Loucy (cell line): ENCODE results near the gene C1orf94.

Experiments
- H2AFZ ChIP-seq: fragments of 200-600 bp; sonication (generic); 2 replicates; pipeline ENCODE4 v1.6.0; 2016; ENCODE audit warnings: antibody characterized with exemption, mild to moderate bottlenecking, low read length, moderate library complexity
- H3F3A ChIP-seq: fragments of 200-600 bp; 2 replicates; pipeline ENCODE4 v1.6.0; 2016; ENCODE audit warnings: antibody characterized with exemption, low read depth, mild to moderate bottlenecking
- H3K27me3 ChIP-seq: fragments of 200-600 bp; sonication (generic); 2 replicates; pipeline ENCODE4 v1.6.1; 2014; ENCODE audit warnings: low read length, mild to moderate bottlenecking; ENCODE audit not compliant: insufficient read depth, poor library complexity, severe bottlenecking
- H3K36me3 ChIP-seq: fragments of 200-600 bp; sonication (generic); 2 replicates; pipeline ENCODE4 v1.6.1; 2016; ENCODE audit warnings: low read length; ENCODE audit not compliant: insufficient read depth
- H3K4me1 ChIP-seq: fragments of 200-600 bp; sonication (generic); 2 replicates; pipeline ENCODE4 v1.5.1; 2014; ENCODE audit warnings: low read length, mild to moderate bottlenecking; ENCODE audit not compliant: insufficient read depth, poor library complexity, severe bottlenecking
- H3K4me2 ChIP-seq: fragments of 200-600 bp; sonication (generic); 2 replicates; pipeline ENCODE4 v1.6.0; 2014; ENCODE audit warnings: antibody characterized with exemption, low read length, low read depth, mild to moderate bottlenecking; ENCODE audit not compliant: poor library complexity, severe bottlenecking
- H3K4me3 ChIP-seq: fragments of 200-600 bp; sonication (generic); 2 replicates; pipeline ENCODE4 v1.5.1; 2014; ENCODE audit warnings: low read length, mild to moderate bottlenecking, mixed read lengths; ENCODE audit not compliant: poor library complexity, severe bottlenecking
- H3K79me2 ChIP-seq: fragments of 200-600 bp; sonication (generic); 2 replicates; pipeline ENCODE4 v1.6.1; 2014; ENCODE audit warnings: low read length; ENCODE audit not compliant: insufficient read depth
- H3K9ac ChIP-seq: fragments of 200-600 bp; sonication (generic); 2 replicates; pipeline ENCODE4 v1.6.0; 2014; ENCODE audit warnings: mild to moderate bottlenecking, low read depth, low read length, moderate library complexity; ENCODE audit not compliant: poor library complexity, severe bottlenecking
- H3K9me2 ChIP-seq: fragments of 200-600 bp; sonication (generic); replicated peaks from 2 replicates; pipeline ENCODE4 v1.6.1; 2016; ENCODE audit warnings: low read depth, low read length, mixed read lengths
- H3K9me3 ChIP-seq: fragments of 200-600 bp; sonication (generic); 2 replicates; pipeline ENCODE4 v1.6.1; 2014; ENCODE audit warnings: mild to moderate bottlenecking, antibody characterized with exemption, low read length, low read depth; ENCODE audit not compliant: insufficient read depth
- H4K20me1 ChIP-seq: fragments of 200-600 bp; sonication (generic); 2 replicates; pipeline ENCODE4 v1.6.0; 2014; ENCODE audit warnings: antibody characterized with exemption, low read length, mild to moderate bottlenecking; ENCODE audit not compliant: insufficient read depth, poor library complexity, severe bottlenecking
- CTCF ChIP-seq: fragments of 200-600 bp; sonication (generic); conservative IDR thresholded peaks from 2 replicates; pipeline ENCODE4 v1.5.1; 2014; ENCODE audit warnings: mild to moderate bottlenecking, antibody characterized with exemption, low read length
- EZH2phosphoT487 ChIP-seq: fragments of 200-600 bp; IDR thresholded peaks from 2 replicates; pipeline ENCODE4 v1.6.1; 2018; ENCODE audit warnings: antibody characterized with exemption, mild to moderate bottlenecking, moderate library complexity, borderline replicate concordance

The C1orf94 gene

DNA sequence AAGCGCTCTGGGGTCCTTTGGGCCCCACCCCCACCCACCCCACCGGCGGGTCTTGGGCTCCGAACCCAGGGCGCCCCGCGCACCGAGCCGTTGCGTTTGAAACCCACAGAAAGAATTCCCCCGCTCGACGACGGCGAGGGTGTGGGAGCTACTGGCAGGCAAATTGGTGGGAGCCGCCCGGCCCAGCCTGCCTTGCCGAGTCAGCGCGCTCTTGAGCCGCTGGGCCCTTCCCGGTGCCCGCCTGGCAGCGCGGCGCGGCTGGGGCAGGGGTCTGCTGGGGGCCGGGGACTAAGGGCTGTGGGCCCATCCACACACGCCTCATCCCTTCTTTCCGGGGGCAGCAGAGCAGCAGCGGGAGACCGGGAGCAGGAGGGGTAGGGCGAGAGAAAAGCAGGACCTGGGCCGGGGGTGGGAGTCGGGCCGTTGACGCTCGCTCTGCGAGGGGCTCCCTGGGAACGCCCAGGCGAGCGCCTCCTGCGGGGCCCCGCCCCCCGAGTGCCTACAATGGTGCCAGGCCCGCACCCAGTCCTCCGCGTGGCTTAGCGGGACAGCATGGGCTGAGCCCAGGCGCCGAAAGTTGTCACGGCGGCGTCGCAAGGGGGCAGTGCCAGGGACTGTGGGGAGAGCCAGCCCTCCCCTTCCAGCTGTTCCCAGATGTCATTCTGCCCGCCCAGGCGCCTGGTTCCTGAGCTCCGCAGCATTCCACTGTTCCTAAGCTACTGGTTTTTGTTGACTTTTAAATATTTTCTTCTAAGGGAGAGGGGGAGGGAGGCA, at the start of gene C1orf94:
C1orf94 (plus strand) TSS at position 78 of the 774 bp plus-strand sequence. CDS start 883 bp downstream, outside the sequence.
- Histone ChIP-seq H3K4me2 (no peak within 1 kb of the TSS), H4K20me1 (no peaks in the 10 kb centered on the region), H3K9me2 (no peaks in the 10 kb centered on the region), H3K9ac (no peak within 1 kb of the TSS), H3K36me3 (no peaks in the 10 kb centered on the region), H3K27me3 (no peaks in the 10 kb centered on the region), H3F3A (no peaks in the 10 kb centered on the region), H2AFZ (no peak within 1 kb of the TSS), H3K4me3 (no peak within 1 kb of the TSS), H3K4me1 (no peaks in the 10 kb centered on the region), H3K9me3 (no peaks in the 10 kb centered on the region), H3K79me2 (no peaks in the 10 kb centered on the region)
- TF ChIP-seq EZH2phosphoT487 (no peak), CTCF (no peak)

- H3K9ac ChIP-seq, result no peak overlapping the region
- H3K79me2 ChIP-seq, result no peaks in the 10 kb centered on the region
- H3K9me2 ChIP-seq, result no peaks in the 10 kb centered on the region
- TF ChIP-seq EZH2phosphoT487, result no peak
- no peak for TF ChIP-seq CTCF
- no peaks in the 10 kb centered on the region for H3K4me1 ChIP-seq
- H2AFZ ChIP-seq, result no peak overlapping the region
- no peak overlapping the region for H3K4me2 ChIP-seq
- H3K9me3 ChIP-seq, result no peaks in the 10 kb centered on the region; the same call in 1 of the 2 replicates
- H3K27me3 ChIP-seq, result no peaks in the 10 kb centered on the region
- no peak overlapping the region for H3K4me3 ChIP-seq
- no peaks in the 10 kb centered on the region for H4K20me1 ChIP-seq
- H3F3A ChIP-seq, result no peaks in the 10 kb centered on the region
- H3K36me3 ChIP-seq, result no peaks in the 10 kb centered on the region
These were observed 49.4 kb upstream of the C1orf94 start for GRCh38 chr1:34127006-34128000.

DNA sequence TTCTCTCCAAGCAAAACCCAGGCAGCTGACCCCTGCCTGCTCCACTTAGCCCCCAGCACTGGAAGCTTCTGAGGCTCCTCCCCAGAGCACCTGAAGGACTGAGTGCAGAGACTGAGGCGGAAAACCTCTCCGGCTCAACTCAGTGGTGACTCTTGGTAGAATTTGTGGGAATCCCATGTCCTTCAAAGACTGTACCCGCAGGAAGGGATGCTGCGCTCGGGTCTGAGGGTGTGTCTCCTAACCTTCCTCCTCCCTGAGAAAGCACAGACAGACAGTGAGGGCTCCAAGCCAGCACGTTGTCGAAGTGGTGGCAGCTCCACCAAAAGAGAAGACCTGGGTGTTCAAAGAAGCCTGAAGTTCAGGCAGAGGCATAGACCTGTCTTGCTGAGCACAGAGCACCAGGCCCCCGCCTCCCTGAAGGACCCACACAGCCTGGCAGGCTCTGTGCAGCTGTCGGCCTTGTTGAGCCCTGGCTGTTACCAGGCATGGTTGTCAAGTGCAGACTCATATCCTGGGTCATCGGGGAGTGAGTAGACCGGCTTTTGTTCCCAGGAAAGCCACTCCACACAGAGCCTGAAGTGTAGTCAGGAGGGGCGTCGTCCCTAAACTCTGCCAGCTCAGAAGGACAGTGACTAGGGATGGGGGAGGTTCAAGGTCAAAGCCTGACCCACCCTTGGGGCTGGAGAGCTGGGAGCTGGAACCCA, 48.4 kb upstream of the C1orf94 start:
- TF ChIP-seq CTCF (no peak), EZH2phosphoT487 (no peak)
- no peak overlapping the region for H3K9ac ChIP-seq
- no peaks in the 10 kb centered on the region for H3K79me2 ChIP-seq

More for the DNA sequence above, 48.4 kb upstream of the C1orf94 start:
- H4K20me1 ChIP-seq, result no peaks in the 10 kb centered on the region
- H3K4me3 ChIP-seq, result no peak overlapping the region
- no peaks in the 10 kb centered on the region for H3K4me1 ChIP-seq
- H3K9me3 ChIP-seq, result no peaks in the 10 kb centered on the region
- no peak overlapping the region for H2AFZ ChIP-seq
- H3K36me3 ChIP-seq, result no peaks in the 10 kb centered on the region
- no peaks in the 10 kb centered on the region for H3F3A ChIP-seq
- H3K4me2 ChIP-seq, result no peak overlapping the region
- H3K9me2 ChIP-seq, result no peaks in the 10 kb centered on the region
- no peaks in the 10 kb centered on the region for H3K27me3 ChIP-seq
